NCI-H1048 (cell line): ENCODE measurements around the gene PARD6G.
A peak's percentile ranks its signal among the peaks of the same experiment; 100 is the strongest.
"Not testable (repeated sequence)": the region's sequence is repeated elsewhere in the genome, so short reads cannot be mapped to it uniquely, and the experiment has no call there.

Experiments
- DNase-seq: peaks from one replicate; lab custom pipeline; 2025; lab: John Stamatoyannopoulos, UW

The PARD6G gene, protein sequence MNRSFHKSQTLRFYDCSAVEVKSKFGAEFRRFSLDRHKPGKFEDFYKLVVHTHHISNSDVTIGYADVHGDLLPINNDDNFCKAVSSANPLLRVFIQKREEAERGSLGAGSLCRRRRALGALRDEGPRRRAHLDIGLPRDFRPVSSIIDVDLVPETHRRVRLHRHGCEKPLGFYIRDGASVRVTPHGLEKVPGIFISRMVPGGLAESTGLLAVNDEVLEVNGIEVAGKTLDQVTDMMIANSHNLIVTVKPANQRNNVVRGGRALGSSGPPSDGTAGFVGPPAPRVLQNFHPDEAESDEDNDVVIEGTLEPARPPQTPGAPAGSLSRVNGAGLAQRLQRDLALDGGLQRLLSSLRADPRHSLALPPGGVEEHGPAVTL

GRCh38 chr18:80247393-80247841 lies at the start of gene PARD6G:
Gene PARD6G (minus strand): TSS chr18:80247514. CDS start chr18:80247348, 166 bp downstream.
- peak; percentile 67 for DNase-seq

DNA sequence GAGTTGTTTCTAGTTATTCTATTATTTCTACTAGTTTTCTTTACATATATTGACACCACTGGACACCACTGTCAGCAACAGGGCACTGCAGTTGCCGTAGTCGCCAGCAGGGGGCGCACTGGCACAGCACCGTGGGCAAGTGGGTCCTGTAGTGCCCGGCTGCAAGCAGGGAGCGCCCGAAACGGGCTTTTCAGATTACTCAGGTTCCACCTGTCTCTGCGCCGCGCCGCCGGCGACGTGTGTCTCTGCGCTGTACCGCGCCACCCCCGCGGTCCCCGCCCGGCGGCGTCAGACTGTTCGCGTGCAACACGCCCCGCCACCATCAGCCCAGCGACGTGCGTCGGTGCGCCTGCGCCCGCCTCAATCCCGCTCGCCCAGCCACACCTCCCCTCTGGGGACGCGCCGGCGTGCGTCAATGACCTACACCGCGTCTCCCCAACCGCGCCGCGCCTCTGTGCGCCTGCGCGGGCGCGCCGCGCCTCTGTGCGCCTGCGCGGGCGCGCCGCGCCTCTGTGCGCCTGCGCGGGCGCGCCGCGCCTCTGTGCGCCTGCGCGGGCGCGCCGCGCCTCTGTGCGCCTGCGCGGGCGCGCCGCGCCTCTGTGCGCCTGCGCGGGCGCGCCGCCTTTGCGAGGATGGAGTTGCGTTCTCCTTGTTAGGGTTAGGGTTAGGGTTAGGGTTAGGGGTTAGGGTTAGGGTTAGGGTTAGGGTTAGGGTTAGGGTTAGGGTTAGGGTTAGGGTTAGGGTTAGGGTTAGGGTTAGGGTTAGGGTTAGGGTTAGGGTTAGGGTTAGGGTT lies 15.1 kb upstream of the PARD6G start:
- not testable (repeated sequence) for DNase-seq

- no peak for DNase-seq
Observed at GRCh38 chr18:80259610-80260009, 12.3 kb upstream of the PARD6G start.

DNA sequence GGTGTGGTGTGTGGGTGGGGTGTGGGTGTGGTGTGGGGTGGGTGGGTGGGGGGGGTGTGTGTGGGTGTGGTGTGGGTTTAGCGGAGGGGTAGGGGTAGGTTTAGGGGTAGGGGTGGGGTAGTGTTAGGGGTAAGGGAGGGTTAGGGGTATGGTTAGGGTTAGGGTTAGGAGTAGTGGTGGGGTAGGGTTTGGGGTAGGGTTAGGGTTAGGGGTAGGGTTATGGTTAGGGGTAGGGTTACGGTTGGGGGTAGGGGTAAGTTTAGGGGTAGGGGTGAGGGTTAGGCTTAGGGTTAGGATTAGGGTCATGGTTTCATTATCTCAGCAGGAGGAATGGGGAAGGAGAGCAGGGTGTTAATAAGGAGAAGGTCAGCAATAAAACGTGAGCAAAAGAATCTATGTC lies 11.3 kb upstream of the PARD6G start:
- no peak for DNase-seq

- not testable (repeated sequence) for DNase-seq
Observed at GRCh38 chr18:80257579-80258543, 10.5 kb upstream of the PARD6G start.

GRCh38 chr18:80254971-80255500 lies 7.7 kb upstream of the PARD6G start:
- no peak for DNase-seq

DNA sequence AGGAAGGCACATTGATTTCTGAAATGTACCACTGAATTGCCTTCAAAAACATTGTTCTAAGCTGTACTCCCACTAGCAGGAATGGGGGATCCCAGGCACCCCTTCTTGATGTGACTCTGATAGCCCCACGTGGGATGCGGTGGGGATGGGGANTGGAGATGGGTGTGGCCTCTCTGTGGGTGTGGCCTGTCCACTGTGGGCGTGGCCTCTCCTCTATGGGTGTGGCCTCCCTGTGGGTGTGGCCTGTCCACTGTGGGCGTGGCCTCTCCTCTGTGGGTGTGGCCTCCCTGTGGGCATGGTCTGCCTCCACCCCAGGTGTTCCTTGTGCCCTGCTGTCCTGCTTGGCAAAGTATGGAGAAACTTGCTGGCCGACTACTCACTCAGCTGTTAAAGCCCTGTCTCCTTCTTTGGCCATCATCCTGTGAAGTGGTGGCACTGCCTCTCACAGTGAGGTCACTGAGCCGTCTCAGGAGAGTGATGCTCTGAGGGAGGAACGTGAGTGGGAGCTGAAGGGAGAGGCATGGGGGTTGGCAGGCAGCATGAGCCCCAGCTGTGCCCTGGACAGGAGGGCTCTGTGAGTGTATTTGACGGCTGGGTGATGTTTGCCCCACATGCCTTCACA lies 6.7 kb upstream of the PARD6G start:
- DNase-seq = no peak

- no peak for DNase-seq
Observed at GRCh38 chr18:80253236-80253635, 5.9 kb upstream of the PARD6G start.

DNA sequence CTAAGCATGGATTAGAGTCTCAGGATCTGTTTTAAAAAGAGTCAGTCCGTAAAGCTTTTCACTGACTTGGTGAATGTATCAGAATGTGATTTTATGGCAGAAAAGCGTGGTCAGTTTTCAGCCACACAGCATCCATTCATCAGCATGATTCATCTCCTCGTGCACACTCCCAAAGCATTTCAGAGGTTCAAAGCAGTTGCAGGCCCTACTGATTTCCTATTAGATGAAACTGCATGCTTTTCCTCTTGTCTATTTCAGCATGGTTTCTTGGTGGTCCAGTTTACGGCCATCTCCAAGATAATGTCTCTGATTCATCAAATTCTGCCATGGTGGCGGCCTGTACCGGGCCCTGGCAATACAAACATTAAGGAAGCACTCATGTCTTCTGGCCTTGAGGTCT lies 4.8 kb upstream of the PARD6G start:
- no peak for DNase-seq

DNA sequence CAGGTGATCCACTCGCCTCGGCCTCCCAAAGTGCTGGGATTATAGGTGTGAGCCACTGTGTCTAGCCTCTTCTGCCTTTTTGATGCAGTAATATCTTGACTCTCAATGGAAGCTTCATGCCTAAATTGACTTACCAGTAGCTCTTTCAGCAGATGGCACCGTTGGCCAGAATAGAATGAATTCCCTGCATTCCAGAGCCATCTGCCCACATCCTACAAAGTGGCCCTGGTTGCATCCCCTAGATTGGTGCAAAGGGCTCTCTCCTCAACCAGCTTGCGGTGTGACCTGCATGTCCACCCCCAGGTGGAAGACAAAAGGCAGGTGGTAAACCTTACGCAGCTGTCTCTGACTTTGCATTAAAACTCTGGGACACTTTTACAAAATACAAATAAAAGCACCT lies 4.4 kb upstream of the PARD6G start:
- no peak for DNase-seq

GRCh38 chr18:80250740-80251364 lies 3.5 kb upstream of the PARD6G start:
- no peak for DNase-seq

DNA sequence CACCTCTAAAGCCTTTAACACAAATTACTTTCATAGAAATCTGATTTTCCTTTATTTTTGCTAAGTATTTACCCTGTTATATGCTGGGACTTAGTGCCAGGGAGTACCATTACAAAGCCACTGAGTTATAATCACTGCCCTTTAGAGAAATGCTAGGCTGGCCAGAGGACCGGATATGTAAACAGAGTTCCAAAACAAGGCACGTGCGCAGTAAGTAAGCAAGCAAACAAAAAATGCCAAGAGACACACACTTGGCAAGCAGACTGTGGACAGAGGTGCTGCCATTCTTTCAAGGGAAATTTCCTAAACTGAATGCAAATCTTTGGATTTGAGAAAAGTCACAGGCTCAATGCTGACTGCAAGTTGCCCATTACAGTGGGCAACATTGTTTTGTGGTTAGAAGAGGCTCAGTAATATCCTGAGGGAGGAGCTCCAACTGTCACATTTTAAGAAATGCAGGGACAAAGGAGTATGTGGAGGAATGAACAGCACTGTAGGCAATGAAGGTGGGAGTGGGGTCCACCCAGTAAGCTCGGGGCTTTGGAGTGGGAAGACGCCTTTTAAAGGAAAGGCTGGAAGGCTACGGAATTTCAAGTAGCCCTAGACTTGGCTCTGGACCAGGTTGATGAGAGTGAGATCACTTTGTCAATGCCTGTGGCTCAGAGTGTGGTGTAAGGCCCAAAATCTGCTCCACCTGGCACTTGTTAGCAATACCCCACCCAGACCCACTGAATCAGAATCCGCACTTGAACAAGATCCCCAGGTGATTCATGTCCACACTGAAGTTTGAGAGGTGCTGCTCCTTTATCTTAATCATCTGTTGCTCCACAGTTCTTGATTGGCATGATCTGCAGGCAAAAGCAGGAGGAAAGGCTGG lies 2.1 kb upstream of the PARD6G start:
- DNase-seq = no peak

DNA sequence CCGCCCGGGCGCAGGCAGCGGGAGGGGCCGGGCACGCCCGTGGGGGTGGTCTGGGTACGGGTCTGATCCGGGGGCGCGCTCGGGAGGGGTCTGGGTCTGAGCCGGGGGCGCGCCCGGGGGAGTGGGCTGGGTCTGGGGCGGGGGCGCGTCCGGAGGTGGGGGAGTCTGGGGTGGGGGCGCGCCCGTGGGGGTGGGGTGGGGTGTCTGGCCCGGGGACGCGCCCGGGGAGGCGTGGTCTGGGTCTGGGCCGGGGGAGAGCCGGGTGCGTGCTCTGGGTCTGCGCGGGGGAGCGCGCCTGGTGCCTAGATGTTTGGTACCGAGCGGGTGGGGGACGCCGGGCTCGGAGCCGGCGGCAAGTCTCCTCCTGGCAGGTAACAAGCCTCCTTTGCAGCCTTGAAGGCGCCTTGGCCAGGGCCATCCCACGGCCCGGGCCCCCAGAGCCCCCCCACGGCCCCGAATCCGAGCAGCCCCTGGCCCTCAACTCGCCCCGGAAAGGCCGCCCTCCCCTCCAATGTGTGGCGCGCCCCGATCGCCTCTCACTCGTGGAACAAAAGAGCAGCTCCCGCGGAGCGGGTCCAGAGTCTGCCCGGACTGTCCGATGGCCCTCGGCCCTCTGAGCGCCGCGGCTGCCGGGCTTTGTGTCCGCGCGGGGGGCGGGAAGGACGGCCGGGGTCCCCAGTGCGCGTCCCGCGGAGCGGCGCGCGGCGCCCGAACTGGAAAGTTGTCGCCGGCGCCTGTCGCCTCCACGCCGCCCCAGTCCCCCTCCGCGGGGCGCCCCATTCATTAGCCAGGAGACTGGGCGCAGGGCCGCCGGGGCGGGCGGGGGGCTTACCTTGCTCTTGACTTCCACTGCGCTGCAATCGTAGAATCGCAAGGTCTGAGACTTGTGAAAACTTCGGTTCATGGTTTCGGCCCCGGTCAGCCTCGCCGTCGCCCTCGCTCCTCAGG lies 595 bp downstream of the PARD6G start:
- DNase-seq = no peak

- no peak for DNase-seq
Observed at GRCh38 chr18:80245781-80246444, 1.4 kb downstream of the PARD6G start.

- no peak for DNase-seq
Observed at GRCh38 chr18:80244956-80245730, 2.2 kb downstream of the PARD6G start.

- no peak for DNase-seq
Observed at GRCh38 chr18:80244167-80244566, 3.1 kb downstream of the PARD6G start.

DNA sequence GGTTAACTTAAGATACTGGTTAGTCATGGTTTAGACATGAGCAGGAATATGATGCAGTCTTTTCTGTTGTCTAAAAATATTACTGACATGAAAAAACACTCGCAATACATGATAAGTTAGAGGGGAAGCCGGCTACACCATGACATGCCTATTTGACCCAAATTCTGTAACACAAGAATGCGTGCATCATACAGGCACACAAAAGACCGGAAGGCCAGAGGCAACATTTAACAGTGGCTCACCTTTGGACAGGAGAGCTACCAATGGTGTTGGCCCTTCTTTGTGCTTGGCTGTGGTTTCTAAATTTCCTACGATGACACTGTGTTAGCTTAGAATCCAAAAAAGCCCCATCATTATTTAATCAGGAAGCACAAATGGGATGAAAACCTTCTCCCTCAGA lies 4.1 kb downstream of the PARD6G start:
- DNase-seq = no peak
